Activated T-cell treated with anti-CD3 and anti-CD28 coated beads for 1 hour (primary cell): Measurements from ENCODE around the gene PHKG2.

ENCODE experiments used
- DNase-seq: peaks from one replicate; pipeline ENCODE4 v3.0.0-alpha.2; 2020; ENCODE audit warnings: low read depth

Gene PHKG2

GRCh38 chr16:30757316-30757715 lies 9.1 kb downstream of the PHKG2 start:
- DNase-seq: no peak

GRCh38 chr16:30758988-30759491 lies 10.8 kb downstream of the PHKG2 start:
- DNase-seq: no peak

GRCh38 chr16:30760001-30760559 lies 11.9 kb downstream of the PHKG2 start:
- DNase-seq: no peak

GRCh38 chr16:30760577-30761426 lies 12.6 kb downstream of the PHKG2 start:
- no peak for DNase-seq

GRCh38 chr16:30761427-30761927 lies 13.3 kb downstream of the PHKG2 start:
- peak; percentile 16 for DNase-seq

GRCh38 chr16:30761928-30762902 lies 14.0 kb downstream of the PHKG2 start, which contains the start of the genes CFAP119 and RNF40:
Gene CFAP119 (minus strand): TSS chr16:30762062. CDS start chr16:30761748, 314 bp downstream.
Gene RNF40 (plus strand): TSS chr16:30762322. CDS start chr16:30762546, 224 bp downstream.
- peak; percentile 77 for DNase-seq

- no peak for DNase-seq
Measured at GRCh38 chr16:30762991-30763725, 14.9 kb downstream of the PHKG2 start.

- no peak for DNase-seq
Measured at GRCh38 chr16:30764086-30764485, 15.9 kb downstream of the PHKG2 start.

- DNase-seq: no peak
Measured at GRCh38 chr16:30764816-30765465, 16.7 kb downstream of the PHKG2 start.

GRCh38 chr16:30766206-30766932 lies 18.1 kb downstream of the PHKG2 start:
- no peak for DNase-seq

- DNase-seq: no peak
Measured at GRCh38 chr16:30766933-30767284, 18.7 kb downstream of the PHKG2 start.

- no peak for DNase-seq
Measured at GRCh38 chr16:30767767-30768465, 19.7 kb downstream of the PHKG2 start.

GRCh38 chr16:30768583-30769181 lies 20.5 kb downstream of the PHKG2 start:
- DNase-seq: no peak

GRCh38 chr16:30769379-30770089 lies 21.3 kb downstream of the PHKG2 start:
- no peak for DNase-seq

GRCh38 chr16:30771726-30772125 lies 23.5 kb downstream of the PHKG2 start:
- DNase-seq: no peak

GRCh38 chr16:30773826-30774225 lies 25.6 kb downstream of the PHKG2 start:
- DNase-seq: no peak

GRCh38 chr16:30774367-30775130 lies 26.3 kb downstream of the PHKG2 start:
- DNase-seq: no peak

GRCh38 chr16:30775131-30775391 lies 26.8 kb downstream of the PHKG2 start:
- no peak for DNase-seq
